GM20431 (cell line): Measurements from ENCODE around the gene AUP1.

ENCODE experiments used
- in situ Hi-C: fragments of 300-500 bp; cut with MseI, MboI; formaldehyde crosslinking; loops from one replicate; pipeline ENCODE4 v1.15.0; 2020; ENCODE audit warnings: low sequenced_read_pairs; ENCODE audit not compliant: unreplicated experiment

The AUP1 gene

GRCh38 chr2:74481431-74481830 is 48.1 kb downstream of the AUP1 start:
- in situ Hi-C loops = loop anchor here (25.0 kb wide), 1 partner anchor 106 kb away; no protein-coding TSS in a partner anchor
